Measurements from ENCODE around the gene FCAMR. TPM values are rescaled to one million over a fixed set of nuclear protein-coding genes. Genes with fewer than 3 reads are reported as not detected.

The FCAMR gene
- total and polyA plus RNA-seq, 2 donors (not counting 3 experiments of a cell fraction or from before 2014, with no cell fraction given), result not detected

GRCh38 chr1:207015791-207016190 is 45.5 kb upstream of the FCAMR start:
- ChIA-PET CTCF (no interaction called here), POLR2A (no interaction called here)
- no peak for FAIRE-seq
- H3K9me3 ChIP-seq (replicated peaks; ENCODE audit: control insufficient read depth, insufficient read depth, low read length), result no peaks in the 10 kb centered on the region
- H2AFZ ChIP-seq (ENCODE audit: low read depth, low read length), result no peak overlapping the region
- no peak overlapping the region for H3K4me2 ChIP-seq (ENCODE audit: insufficient read depth, low read length)
- no peaks in the 10 kb centered on the region for H3K79me2 ChIP-seq (ENCODE audit: control insufficient read depth, insufficient read depth, low read length)
- H3K4me1 ChIP-seq (ENCODE audit: control insufficient read depth, extremely low read depth, insufficient read depth, low read length), result no peaks in the 10 kb centered on the region
- H4K20me1 ChIP-seq (replicated peaks; ENCODE audit: control insufficient read depth, extremely low read depth, insufficient read depth, low read length), result no peaks in the 10 kb centered on the region
- H3K9me1 ChIP-seq (replicated peaks; ENCODE audit: control insufficient read depth, extremely low read depth, insufficient read depth, low read length), result no peaks in the 10 kb centered on the region
- no peaks in the 10 kb centered on the region for H3K36me3 ChIP-seq (ENCODE audit: control insufficient read depth in 2 of 2, extremely low read depth in 1 of 2, insufficient read depth in 2 of 2, low read length in 2 of 2)
- H3K9ac ChIP-seq (replicated peaks; ENCODE audit: extremely low read depth, insufficient read depth, low read length), result no peak overlapping the region
- intact Hi-C loops (cut with micrococcal nuclease), result no loop called here
- H3K27ac ChIP-seq (ENCODE audit: insufficient read depth, low read depth, low read length), result no peak overlapping the region
- H3K27me3 ChIP-seq (ENCODE audit: control insufficient read depth in 2 of 2, insufficient read depth in 2 of 2, low read length in 2 of 2), result peaks cover 6 to 14% of the 10 kb centered on the region in 2 experiments
- dilution Hi-C loops (cut with MboI; ENCODE audit: extremely low pct_ligation_motif_present, low sequenced_read_pairs), result no loop called here
- H3K4me3 ChIP-seq (replicated peaks in 1 of 3; ENCODE audit: insufficient read depth in 1 of 3, low read depth in 1 of 3, low read length in 3 of 3), result no peak overlapping the region
- TF ChIP-seq POLR2AphosphoS5 (IDR thresholded peaks at IDR 0.05; ENCODE audit: insufficient read depth, low read depth, low read length), result no peak
- TF ChIP-seq FOS (IDR thresholded peaks at IDR 0.05; ENCODE audit: borderline replicate concordance, insufficient read depth, low read length), result no peak
- no peak for TF ChIP-seq EZH2 (IDR thresholded peaks at IDR 0.05; ENCODE audit: borderline replicate concordance, low read depth, low read length, severe bottlenecking)
- no peak for TF ChIP-seq CTCF (IDR thresholded peaks at IDR 0.05; ENCODE audit: extremely low read depth in 1 of 2, insufficient read depth in 1 of 2, low read depth in 1 of 2, low read length in 2 of 2)
- no peak for TF ChIP-seq MAX (IDR thresholded peaks at IDR 0.05; ENCODE audit: insufficient read depth, insufficient read length)
- TF ChIP-seq MYC (IDR thresholded peaks at IDR 0.05; ENCODE audit: low read depth, low read length), result no peak
- TF ChIP-seq GATA2 (IDR thresholded peaks at IDR 0.05; ENCODE audit: insufficient read depth, insufficient read length, low read depth, low read length), result no peak
- no peak for TF ChIP-seq JUN (IDR thresholded peaks at IDR 0.05; ENCODE audit: borderline replicate concordance, insufficient read depth, insufficient read length, low read depth)
- no peak for TF ChIP-seq POLR2A (IDR thresholded peaks at IDR 0.05; ENCODE audit: low read depth, low read length)
- DNase-seq (ENCODE audit: low read depth, low spot score), result no peak
- BruUV-seq (replicated peaks), result no TSS peak

All from endothelial cell of umbilical vein (primary cell).